HEK293 (cell line): ENCODE results near the gene DEDD2.

Experiments used
- CTCF ChIA-PET: fragments of 350-600 bp; formaldehyde crosslinking; extraction: SDS; loops from one replicate; lab custom pipeline; 2021; ENCODE audit warnings: antibody characterized with exemption; lab: Yijun Ruan, JAX
- POLR2A ChIA-PET: fragments of 300-600 bp; formaldehyde crosslinking; extraction: SDS; loops from one replicate; lab custom pipeline; 2020; ENCODE audit warnings: antibody characterized with exemption, inconsistent platforms; lab: Yijun Ruan, JAX
- H3K27ac ChIP-seq: fragments of 200-500 bp; sonication (Bioruptor generic); 2 replicates; pipeline ENCODE4 v1.5.1; 2014; ENCODE audit warnings: low read depth, low read length, control low read depth, inconsistent platforms; ENCODE audit errors: extremely low read depth
- H3K36me3 ChIP-seq, 2 experiments: fragments of 200-500 bp in 1 of 2; sonication (Bioruptor generic) in 1 of 2; 1 replicate in 1 of 2; 2 replicates in 1 of 2; pipeline ENCODE4 v1.5.1; 2014 to 2017; ENCODE audit warnings: inconsistent platforms in 2 of 2, low read length in 2 of 2; ENCODE audit not compliant: control insufficient read depth in 2 of 2, insufficient read depth in 1 of 2
- H3K4me1 ChIP-seq: fragments of 200-500 bp; sonication (Bioruptor generic); 2 replicates; pipeline ENCODE4 v1.5.1; 2014; ENCODE audit warnings: mild to moderate bottlenecking, low read length, inconsistent platforms; ENCODE audit not compliant: control insufficient read depth, insufficient read depth
- H3K4me3 ChIP-seq: 2 replicates; pipeline ENCODE4 v1.5.1; 2011; ENCODE audit warnings: low read depth, mild to moderate bottlenecking, control low read depth, low read length, moderate library complexity
- H3K9me3 ChIP-seq: fragments of 200-500 bp; sonication (Bioruptor generic); 2 replicates; pipeline ENCODE4 v1.5.1; 2014; ENCODE audit warnings: low read depth, low read length, inconsistent platforms; ENCODE audit not compliant: control insufficient read depth, insufficient read depth
- PATZ1 ChIP-seq: fragments of 450-650 bp; formaldehyde crosslinking; IDR thresholded peaks from 2 replicates; pipeline ENCODE4 v1.5.1; 2016; ENCODE audit warnings: missing biosample characterization, missing genetic modification characterization
- ZBTB7A ChIP-seq: fragments of 450-650 bp; formaldehyde crosslinking; IDR thresholded peaks from 2 replicates; pipeline ENCODE4 v1.5.1; 2016; ENCODE audit warnings: low read depth, missing biosample characterization, missing genetic modification characterization
- ZNF10 ChIP-seq: fragments of 450-650 bp; formaldehyde crosslinking; IDR thresholded peaks from 2 replicates; pipeline ENCODE4 v1.5.1; 2017; ENCODE audit warnings: missing biosample characterization, missing genetic modification characterization
- ZNF155 ChIP-seq: fragments of 450-650 bp; formaldehyde crosslinking; IDR thresholded peaks from 2 replicates; pipeline ENCODE4 v1.5.1; 2016; ENCODE audit warnings: missing biosample characterization, missing genetic modification characterization
- ZNF274 ChIP-seq, 2 experiments: fragments of 200-500 bp in 1 of 2; fragments of 450-650 bp in 1 of 2; sonication (Bioruptor generic) in 1 of 2; formaldehyde crosslinking in 1 of 2; IDR thresholded peaks; 2 replicates each; pipeline versions ENCODE4 v1.5.1 to v1.6.1; 2014 to 2016; ENCODE audit warnings: borderline replicate concordance in 1 of 2, inconsistent platforms in 1 of 2, low read length in 1 of 2, missing biosample characterization in 1 of 2, missing genetic modification characterization in 1 of 2
- ZNF350 ChIP-seq: fragments of 450-650 bp; formaldehyde crosslinking; IDR thresholded peaks from 2 replicates; pipeline ENCODE4 v1.5.0; 2017; ENCODE audit warnings: missing biosample characterization, mild to moderate bottlenecking, missing genetic modification characterization
- ZNF600 ChIP-seq: fragments of 450-650 bp; formaldehyde crosslinking; IDR thresholded peaks from 2 replicates; pipeline ENCODE4 v1.5.1; 2016; ENCODE audit warnings: missing biosample characterization, missing genetic modification characterization
- ZNF768 ChIP-seq: fragments of 450-650 bp; formaldehyde crosslinking; IDR thresholded peaks from 2 replicates; pipeline ENCODE4 v1.5.1; 2018; ENCODE audit warnings: missing biosample characterization, mild to moderate bottlenecking, missing genetic modification characterization
- TF ChIP-seq, protein P1 (sequence below): fragments of 450-650 bp; formaldehyde crosslinking; IDR thresholded peaks from 2 replicates; pipeline ENCODE4 v1.5.1; 2016; ENCODE audit warnings: missing biosample characterization, missing genetic modification characterization
- TF ChIP-seq, protein P2 (sequence below): fragments of 450-650 bp; formaldehyde crosslinking; IDR thresholded peaks from 2 replicates; pipeline ENCODE4 v1.5.1; 2016; ENCODE audit warnings: missing biosample characterization, missing genetic modification characterization

Gene DEDD2

DNA sequence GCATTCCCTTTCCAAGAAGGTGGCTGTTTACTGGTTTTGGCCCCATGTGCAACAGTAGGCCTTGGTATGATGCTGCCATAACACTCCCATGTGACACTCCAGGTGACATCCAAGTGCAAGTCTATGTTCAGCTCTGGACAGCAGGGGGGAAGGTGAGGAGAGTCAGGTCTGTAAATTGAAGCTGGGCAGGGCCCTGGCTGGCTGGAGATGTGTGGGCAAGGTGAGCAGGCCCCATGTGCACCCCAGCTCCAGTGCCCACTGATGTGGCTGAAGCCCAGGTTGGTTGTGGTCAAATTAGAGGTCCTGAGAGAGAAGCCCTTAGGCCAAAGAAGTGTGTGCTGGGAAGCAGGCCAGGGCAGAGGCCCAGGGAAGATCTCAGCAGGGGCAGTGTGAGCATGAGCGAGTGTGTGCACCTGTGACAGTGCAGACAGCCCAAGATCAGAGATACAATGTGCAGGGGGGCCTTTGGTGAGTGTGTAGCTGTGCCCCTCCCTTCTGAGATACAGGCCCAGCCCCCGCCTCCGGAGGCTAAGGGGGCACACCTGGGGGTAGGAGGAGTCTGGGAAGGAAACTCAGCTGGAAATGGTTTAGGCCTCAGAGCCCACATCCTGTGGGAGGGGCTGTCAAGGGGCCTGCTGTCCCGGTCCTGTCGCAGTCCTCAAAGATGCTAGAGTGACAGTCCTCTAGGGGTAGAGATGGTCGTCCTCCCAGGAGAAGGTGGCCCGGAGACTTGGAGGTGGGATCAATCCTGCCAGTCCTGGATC, 18.6 kb downstream of the DEDD2 start:
- H3K4me1 ChIP-seq, result no peaks in the 10 kb centered on the region
- 0 out of 2 replicates have a peak, but pooled peaks have one; percentile 12 for TF ChIP-seq PATZ1 (tag by site-specific recombination)
- TF ChIP-seq, protein P1, sequence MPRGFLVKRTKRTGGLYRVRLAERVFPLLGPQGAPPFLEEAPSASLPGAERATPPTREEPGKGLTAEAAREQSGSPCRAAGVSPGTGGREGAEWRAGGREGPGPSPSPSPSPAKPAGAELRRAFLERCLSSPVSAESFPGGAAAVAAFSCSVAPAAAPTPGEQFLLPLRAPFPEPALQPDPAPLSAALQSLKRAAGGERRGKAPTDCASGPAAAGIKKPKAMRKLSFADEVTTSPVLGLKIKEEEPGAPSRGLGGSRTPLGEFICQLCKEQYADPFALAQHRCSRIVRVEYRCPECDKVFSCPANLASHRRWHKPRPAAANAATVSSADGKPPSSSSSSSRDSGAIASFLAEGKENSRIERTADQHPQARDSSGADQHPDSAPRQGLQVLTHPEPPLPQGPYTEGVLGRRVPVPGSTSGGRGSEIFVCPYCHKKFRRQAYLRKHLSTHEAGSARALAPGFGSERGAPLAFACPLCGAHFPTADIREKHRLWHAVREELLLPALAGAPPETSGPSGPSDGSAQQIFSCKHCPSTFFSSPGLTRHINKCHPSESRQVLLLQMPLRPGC (tag by site-specific recombination), result no peak
- TF ChIP-seq, all 188 proteins: peak for 1
- Histone ChIP-seq H3K9me3 (no peaks in the 10 kb centered on the region), H3K27ac (no peak overlapping the region), H3K4me3 (no peak overlapping the region), H3K36me3 (peaks cover 41 to 75% of the 10 kb centered on the region in 2 experiments)
- ChIA-PET CTCF (interaction anchor here (1.0 to 1.6 kb wide), 2 partner anchors 14 to 90 kb away, joined by 3 read pairs; no protein-coding TSS in a partner anchor), POLR2A (interaction anchor here (0.7 kb wide), 1 partner anchor 9 kb away, joined by 3 read pairs; no protein-coding TSS in a partner anchor)

GRCh38 chr19:42197375-42197817, 20.1 kb downstream of the DEDD2 start:
- TF ChIP-seq ZNF155 (tag by site-specific recombination) (no peak), ZNF10 (no peak), ZNF274 (IDR thresholded peaks at IDR 0.05; ENCODE audit: low read length) (no peak), ZNF274 (tag by site-specific recombination; IDR thresholded peaks at IDR 0.05; ENCODE audit: borderline replicate concordance) (no peak), ZNF350 (tag by site-specific recombination) (no peak), ZBTB7A (no peak), PATZ1 (tag by site-specific recombination) (no peak), ZNF768 (tag by site-specific recombination) (no peak), ZNF600 (peak; percentile 78)
- TF ChIP-seq, protein P2, sequence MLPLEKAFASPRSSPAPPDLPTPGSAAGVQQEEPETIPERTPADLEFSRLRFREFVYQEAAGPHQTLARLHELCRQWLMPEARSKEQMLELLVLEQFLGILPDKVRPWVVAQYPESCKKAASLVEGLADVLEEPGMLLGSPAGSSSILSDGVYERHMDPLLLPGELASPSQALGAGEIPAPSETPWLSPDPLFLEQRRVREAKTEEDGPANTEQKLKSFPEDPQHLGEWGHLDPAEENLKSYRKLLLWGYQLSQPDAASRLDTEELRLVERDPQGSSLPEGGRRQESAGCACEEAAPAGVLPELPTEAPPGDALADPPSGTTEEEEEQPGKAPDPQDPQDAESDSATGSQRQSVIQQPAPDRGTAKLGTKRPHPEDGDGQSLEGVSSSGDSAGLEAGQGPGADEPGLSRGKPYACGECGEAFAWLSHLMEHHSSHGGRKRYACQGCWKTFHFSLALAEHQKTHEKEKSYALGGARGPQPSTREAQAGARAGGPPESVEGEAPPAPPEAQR (tag by site-specific recombination), result no peak
- no peak overlapping the region for H3K27ac ChIP-seq
- H3K36me3 ChIP-seq, result peaks cover 29 to 60% of the 10 kb centered on the region in 2 experiments
- CTCF ChIA-PET, result interaction anchor here (0.7 to 1.6 kb wide), 4 partner anchors 11 to 239 kb away, joined by 3 to 4 read pairs (median 3); no protein-coding TSS in a partner anchor
- H3K4me3 ChIP-seq, result no peak overlapping the region
- POLR2A ChIA-PET, result interaction anchor here (0.9 kb wide), 1 partner anchor 19 kb away, joined by 4 read pairs; no protein-coding TSS in a partner anchor
- H3K9me3 ChIP-seq, result peaks cover 4% of the 10 kb centered on the region
- no peaks in the 10 kb centered on the region for H3K4me1 ChIP-seq
